HG02870 (cell line): ENCODE measurements around the gene CPED1.

Experiments used
- ATAC-seq: cut with Tn5 transposase; IDR thresholded peaks from one replicate; pipeline ENCODE4 v1.9.1; 2021; ENCODE audit warnings: mild to moderate bottlenecking, moderate library complexity; ENCODE audit not compliant: unreplicated experiment

The CPED1 gene

DNA sequence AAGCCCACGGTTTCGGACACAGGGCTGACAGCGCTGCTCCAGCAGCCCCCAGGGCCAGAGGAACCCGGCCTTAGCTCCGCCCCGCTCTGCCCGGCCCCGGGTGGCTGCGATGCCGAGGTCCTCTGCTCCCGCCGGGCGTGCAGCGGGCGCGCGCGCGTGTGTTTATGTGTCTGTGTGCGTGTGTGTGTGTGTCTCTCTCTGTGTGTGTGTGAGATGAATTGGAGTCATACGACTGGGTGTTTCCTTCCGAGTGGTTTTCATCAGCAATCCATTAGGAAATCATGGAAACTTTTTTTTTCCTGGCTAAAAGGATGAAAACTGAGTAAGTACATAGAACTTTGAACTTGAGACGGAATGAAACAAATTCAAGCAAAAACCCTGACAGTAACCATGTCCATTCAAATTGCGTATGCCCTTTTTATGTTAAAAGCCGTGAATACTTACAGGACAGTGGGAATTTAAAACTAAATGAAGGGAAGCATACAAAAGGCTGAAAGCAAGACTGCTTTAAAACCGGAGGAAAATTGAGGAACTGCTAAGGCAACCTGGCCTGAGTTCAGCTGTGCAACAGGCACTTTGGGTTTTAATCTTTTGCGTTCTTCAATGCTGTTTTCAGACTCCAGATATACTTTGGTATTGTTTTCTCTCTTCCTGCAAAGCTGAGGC is at the start of gene CPED1:
Gene CPED1 (plus strand): TSS at position 121 of the 666 bp plus-strand sequence. CDS start 911 bp downstream, outside the sequence.
- ATAC-seq, result peak; percentile 35

DNA sequence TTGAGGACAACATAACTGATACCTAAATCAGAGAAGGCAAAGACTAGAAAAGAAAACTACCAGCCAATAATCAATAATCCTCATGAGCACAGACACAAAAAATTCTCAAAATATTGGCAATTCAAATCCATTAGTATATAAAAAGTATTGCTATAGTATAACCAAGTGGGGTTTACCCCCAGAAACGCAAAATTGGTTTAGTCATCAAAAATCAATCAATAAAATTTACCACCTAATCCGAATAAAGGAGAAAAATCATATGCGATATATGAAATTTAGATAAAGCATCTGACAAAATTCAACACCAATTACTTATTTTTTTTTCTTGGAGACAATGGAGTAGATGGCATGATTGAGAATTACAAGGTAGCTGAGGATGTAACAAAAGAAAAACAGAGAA is 49.2 kb upstream of the CPED1 start:
- ATAC-seq, result no peak

DNA sequence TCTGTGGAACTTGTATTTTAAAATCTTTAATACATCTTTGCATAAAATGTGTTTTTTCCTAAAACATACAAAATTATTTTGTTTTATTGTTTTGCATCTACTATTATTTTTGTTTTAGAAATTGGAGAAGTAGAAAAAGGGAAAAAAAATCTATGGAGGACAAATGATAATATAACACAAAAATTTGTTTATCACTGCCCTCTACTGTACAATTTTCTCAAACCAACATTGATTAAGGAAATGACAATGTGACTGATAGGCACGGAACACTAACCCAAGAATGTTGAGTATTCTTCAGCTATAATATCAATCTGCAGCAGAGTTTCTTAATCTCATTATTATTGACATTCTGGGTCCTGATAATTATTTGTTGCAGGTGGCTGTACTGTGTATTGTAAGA is 47.4 kb upstream of the CPED1 start:
- ATAC-seq, result peak; percentile 58

DNA sequence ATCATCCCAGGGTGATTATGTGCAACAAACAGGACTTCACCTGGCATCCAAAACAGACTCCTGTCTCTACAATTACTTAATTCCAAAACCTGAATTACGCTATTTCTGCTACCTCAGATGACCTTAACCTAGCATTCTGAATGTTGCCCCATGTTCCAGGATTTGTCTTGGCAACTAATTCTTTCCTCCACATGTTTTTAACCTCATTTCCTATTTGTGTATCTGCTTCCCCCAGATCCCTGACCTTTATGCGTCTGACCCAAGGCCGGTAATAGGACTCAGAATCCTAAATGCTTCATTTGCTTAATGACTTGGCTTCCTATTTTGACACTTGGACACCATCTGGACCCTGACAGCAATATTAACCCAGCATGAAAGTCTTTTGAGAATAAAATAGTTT is 46.7 kb upstream of the CPED1 start:
- no peak for ATAC-seq

DNA sequence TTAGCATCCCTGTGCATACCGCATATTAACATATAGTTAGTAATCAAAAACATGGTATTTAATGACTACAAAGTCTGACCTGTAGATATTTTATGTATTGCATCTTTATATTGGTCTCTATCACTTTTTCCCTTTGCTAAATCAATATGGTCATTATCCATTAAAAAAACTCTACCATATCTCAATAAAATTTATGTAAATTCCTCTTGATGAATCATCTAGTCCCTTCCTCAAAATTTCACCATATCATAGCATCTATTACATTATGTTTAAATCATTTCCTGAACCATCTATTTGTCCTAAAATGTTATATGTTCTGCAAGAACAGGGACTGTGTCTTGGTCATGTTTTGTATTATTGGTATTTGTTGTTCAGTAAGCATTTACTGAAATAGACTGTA is 45.6 kb upstream of the CPED1 start:
- ATAC-seq, result no peak

DNA sequence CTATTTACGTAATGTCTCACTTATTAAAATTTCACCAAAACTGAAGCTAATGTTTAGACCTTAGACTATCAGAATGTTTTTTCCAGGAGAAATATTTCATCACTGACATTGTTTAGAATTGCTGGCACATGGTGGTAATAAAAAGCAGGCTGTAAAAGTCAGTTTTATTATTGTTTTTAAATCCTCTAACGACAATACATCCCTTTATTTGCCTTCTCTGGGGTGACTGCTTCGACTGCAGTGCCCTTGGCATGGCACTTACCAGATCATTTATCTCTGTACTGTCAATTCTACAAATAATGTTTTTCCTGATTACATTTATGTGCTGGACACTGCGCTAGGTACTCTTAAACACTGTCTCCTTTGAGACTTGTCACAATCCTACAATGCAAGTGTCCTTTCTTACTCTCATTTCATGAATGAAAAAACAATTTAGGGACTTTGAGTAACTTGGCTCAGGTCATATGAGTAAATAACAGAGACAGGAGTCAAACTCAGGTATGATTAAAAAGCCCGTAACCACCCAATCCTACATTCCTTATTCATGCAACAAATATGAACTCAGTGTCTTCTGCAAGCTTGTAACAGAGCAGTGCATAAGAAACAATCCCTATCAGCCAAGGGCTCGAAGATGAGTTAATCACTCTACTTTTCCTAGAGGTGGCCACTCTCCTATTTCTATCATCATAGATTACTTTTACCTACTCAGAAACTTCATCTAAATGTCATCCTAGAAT is 43.5 kb upstream of the CPED1 start:
- no peak for ATAC-seq

DNA sequence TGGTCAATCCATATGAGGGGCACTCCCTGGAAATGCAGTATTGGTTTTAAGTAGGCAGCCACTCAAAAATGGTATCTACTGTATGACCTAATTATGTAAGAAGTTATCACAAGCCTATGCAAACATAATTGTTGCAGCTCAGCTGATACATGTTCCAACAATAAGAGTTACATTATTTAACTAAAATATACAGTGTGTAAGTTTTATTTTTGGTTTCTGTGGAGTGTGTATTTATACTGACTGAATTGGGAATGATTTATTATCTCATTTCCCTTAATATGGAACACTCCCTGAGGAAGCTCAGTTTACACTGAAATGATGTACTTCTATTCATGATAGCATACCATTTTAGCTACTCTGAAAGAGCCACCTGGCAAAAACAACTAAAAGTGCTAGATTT is 40.5 kb upstream of the CPED1 start:
- ATAC-seq, result no peak

DNA sequence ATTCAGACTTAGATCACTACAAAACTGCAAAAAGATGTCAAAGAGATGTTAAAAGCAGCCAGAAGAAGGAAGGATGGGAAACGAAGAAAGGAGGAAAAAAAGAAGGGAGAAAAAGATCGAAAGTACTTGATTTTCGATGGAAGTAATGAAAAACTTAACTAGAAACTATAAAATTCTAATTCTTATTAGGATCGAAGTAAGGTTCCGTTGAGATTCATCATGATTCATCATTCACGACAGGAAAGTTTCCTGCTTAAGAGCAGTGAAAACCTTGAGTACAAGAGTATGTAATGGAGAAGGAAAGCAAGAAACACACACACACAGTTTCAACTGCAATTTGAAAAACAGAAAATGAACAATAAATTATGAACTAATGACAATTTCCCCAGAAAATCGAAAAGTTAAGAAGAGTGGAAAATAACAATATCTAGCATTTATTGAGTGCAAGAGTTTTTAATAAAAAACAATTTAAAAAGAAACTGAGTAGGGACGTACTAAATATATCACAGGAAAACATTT is 39.1 kb upstream of the CPED1 start:
- no peak for ATAC-seq

DNA sequence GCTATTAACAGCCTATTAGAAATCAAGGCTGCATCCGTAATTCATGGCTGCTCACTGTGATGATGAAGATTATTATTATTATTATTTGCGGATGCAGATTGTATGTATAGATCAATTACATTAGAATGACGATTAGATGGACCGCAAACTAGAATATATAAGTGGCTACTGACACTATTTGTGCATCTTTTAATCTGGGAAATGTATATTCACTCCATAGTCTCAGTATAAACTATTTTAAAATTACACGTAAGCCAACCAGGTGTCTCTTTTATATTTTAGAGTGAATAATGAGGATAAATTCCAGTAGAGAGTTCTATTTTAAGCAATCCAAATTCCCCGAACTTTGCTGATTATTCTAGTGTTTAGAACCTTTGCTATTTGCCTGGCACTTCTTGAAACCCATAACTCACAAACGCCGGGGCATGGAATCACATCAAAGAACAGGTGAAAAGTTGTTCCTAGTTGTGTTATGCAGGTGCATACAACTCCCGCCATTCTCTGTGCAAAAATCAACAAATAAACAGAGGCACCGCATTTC is 38.4 kb upstream of the CPED1 start:
- no peak for ATAC-seq

DNA sequence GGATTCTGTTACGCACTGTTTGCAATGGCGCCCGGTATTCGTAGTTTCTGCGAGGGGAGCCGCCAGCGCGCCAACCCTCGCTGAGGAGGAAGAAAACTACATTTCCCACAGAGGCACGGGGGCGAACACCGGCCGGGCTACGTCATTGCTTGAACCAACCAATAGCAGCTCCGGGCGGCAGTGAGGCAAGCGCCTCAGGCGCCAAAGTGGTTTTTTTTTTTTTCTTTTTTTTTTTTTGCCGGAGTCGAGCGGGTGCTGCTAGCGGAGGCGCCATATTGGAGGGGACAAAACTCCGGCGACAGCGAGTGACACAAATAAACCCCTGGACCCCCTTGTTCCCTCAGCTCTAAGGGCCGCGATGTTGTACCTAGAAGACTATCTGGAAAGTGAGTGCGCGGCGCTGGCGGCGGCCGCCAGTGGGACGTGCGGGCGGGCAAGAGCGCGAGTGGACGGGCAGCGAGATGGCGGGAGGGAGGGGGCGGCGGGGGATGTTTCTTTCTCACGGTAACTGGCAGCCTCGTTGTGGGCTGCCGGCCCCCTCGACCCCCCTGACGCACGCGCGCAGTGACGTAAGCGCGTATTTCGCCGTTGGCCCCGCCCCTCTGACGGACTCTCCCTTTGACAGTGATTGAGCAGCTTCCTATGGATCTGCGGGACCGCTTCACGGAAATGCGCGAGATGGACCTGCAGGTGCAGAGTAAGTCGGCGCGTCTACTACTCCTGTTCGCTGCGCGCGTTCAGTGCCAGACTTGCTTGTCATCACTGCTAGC is 37.8 kb upstream of the CPED1 start, which contains the start of gene ING3:
Gene ING3 (plus strand): TSS at position 239 of the 770 bp plus-strand sequence. CDS start 120 bp downstream, at position 359.
- ATAC-seq, result peak; percentile 97

DNA sequence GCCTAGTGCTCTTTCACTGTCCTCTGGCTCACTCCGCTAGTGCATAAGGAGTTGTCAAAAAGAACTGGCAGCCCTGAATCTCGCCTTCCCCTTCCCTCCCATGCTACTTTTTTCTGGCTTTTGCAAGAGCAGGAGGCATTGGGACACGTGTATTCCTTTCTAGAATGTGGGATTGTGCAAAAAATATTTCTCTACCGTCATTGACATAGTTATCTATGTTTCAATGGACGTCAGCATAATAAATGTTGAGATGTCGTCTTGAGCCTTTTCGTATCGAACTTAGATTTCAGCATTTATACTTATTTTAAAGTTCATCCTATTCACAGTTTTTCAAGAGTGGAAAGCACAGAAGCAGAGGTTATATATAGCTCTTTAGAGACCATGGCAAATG is 37.2 kb upstream of the CPED1 start:
- no peak for ATAC-seq

DNA sequence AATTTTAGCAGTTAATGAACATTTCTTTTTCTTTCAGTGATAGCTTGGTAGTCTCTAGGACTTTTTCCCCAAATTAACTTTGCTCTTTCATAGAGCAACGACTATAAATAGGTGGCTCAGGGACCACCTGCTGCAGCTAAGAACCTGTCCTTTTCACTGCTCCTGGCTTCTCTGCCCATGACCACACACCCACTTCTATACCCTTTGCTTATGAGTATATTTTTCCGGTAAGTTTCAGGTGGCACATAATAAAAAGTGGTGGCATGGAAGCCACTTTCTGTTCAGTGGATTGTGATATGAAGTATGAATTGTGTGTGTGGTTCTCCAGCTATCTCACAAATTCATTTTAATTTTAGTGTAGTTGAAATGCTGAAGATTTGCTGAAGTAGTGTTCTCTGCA is 36.7 kb upstream of the CPED1 start:
- ATAC-seq, result no peak

DNA sequence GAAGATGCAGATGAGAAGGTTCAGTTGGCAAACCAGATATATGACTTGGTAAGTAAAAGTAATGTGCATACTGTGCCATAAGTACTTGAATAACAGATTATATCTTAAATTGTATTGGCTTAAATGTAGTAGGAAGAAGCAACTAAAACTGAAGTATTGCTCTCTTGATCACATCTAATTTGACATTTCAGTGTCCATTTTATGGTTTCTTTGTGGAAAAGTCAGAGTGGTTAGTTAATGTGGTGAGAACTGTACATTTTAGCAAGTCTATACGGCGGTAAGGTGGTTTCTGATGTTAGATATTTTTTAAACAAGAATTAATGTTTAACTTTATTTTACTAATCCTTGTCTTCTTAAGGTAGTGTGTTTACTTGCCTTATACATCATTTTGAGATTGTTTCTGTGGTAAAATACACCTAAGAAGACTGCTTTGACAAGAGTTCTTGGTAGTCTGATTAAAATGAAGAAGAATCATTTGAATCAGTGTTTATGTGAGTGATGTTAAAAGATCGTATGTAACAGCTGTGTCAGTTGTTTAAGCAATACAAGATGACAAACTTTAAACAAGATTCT is 32.8 kb upstream of the CPED1 start:
- ATAC-seq, result no peak

DNA sequence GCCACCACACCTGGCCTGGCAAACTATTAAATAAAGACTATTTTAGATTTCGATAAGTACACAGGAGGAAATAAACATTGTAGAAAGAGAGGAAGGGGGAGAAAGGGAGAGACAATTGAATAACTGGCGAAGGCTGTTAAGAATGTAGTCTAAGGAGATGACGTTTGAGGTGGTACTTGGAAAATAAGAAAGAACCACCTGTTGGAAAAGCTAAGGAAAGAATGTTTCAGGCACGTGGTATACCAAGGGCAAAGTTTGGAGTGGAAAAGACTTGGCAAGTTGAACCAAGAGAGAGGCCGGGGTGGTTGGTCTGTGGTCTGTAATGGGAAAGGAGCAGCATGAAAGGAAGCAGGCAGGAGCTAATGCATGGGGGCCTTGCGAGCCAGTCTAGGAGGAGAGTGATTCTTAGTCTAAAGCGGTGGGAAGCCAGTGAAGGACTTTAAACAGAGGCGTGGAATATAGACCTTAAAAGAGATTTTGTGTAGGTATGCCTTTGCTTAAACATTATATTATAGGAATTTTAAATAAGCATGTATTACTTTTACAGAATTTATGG is 28.5 kb upstream of the CPED1 start:
- no peak for ATAC-seq

DNA sequence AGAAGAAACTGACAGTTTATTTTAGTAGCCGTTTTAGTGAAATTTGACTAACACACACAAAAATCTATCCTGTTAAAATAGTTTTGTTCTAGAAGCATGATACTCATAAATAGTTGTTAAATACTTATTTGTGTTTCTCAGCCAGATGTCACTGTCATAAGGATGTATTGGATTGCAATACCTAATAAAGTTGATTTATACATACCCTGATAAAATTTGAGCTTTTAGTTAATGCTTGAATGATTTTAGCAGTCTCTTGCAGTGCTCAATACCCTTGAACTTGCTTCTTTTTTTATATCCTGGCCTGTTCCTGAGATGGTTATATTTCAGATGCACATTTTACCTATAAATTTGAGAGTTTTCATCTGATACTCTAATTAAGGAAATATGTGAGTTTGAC is 27.8 kb upstream of the CPED1 start:
- no peak for ATAC-seq

DNA sequence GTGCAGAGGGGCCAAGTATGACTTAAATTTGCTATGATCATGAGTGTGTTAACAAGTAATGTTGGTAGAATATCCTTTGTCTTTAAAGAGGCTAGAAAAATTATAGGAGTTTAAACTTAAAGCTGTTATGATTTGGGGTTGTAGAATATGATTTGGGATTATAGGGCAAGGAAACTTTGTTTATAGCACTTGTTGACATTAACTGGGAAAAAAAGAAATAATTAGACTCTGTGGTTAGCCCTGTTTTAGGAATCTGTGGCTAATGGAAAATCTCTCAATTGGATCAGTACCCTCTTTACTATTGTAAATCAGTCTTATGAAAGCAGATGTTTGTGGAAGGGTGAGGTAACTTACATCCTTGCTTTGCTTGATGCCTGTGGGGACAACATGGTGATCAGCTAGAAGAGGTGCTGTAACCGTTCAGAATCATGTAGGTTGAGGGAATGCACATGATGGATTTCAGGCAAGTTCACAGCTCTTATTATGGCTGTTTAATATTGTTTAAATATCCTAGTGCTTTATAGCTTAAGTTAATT is 26.8 kb upstream of the CPED1 start:
- no peak for ATAC-seq

DNA sequence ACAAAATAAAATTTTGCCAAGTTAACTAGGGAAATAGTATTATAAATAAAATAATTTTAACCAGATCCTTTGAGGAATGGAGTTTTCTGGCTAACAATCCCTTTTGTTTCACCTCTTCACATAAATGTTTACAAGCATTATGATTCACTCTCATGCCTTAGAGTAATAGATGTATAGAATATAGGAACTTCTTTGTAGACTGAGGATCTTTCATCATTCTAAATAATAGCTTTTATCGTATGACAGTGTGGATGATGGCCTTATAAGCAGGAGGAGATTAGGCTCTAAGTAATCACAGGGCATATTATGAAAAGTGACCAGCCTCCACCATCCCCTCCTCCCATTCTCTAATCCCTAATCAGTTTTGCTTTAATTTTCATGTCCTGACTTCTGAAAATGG is 24.4 kb upstream of the CPED1 start:
- ATAC-seq, result no peak

DNA sequence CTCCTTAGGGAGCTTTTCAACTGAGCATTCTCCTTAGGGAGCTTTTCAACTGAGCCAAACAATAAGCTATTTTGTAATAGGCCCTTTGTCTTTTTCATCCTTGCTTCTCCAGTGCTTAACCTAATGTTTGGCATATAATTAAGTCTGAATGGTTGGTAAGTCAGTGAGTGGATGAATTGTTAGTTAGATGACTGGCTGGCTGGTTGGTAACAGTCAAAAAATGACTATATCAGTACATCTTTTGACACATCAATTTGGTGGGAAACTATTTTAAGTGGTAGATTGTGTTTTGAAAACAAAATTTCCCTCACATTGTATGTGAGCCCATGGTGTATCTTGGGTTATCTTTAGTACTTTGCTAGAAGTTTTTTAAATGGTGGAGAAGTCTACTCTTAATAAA is 21.6 kb upstream of the CPED1 start:
- ATAC-seq, result no peak

DNA sequence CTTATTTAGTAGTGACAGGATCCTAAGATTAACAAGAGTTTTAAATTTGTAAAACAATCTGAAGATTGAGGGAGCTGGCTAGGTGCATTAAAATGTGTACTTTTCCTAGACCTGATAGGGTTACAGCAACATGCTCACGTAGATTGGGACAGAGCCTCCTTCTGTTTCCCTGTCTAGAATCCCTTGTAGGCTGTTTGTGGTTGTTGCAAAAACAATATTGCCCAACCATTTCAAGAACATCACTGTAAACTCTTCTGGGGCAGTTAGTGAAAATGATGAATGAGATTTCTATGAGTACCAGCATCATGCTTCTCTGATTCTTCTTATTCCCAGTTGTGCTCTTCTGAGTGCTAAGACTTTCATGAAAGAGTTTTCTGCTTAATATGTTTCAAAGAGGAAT is 14.7 kb upstream of the CPED1 start:
- ATAC-seq, result no peak

DNA sequence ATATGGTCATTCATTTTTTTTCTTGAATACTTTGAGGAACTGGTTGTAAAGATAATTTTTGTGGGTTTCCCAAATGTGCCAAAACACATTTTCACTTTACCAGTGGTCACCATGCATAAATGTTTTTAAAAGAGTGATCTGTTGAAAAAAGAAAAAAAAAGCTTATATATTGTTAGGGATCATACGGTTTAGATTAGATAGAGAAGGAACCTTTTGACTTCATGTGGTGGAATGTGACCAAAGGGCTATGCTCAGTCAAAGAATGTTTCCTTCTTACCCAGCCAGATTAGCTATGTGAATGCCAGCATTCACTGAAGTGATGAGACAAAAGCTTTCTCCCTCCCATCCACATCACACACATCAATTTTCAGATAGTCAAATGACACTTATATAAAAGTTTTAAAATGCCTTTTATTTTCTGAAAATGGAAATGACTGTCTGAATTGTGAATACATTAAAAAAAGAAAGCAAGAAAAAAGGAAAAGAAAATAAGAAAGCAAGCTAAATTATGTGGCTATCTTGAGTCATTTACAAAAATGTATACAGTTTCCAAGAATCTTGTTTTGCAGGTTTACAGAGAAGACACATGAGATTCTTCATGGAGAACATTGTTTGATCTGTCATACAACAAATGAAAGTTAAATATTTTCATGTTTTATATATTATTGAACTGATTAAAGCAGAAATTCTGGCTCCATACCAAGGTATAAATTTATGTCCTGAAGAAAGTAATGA is 8.6 kb upstream of the CPED1 start:
- ATAC-seq, result no peak
